ENCODE measurements around the gene MAPK9.
A peak's percentile ranks its signal among the peaks of the same experiment; 100 is the strongest.

MAPK9 gene

DNA sequence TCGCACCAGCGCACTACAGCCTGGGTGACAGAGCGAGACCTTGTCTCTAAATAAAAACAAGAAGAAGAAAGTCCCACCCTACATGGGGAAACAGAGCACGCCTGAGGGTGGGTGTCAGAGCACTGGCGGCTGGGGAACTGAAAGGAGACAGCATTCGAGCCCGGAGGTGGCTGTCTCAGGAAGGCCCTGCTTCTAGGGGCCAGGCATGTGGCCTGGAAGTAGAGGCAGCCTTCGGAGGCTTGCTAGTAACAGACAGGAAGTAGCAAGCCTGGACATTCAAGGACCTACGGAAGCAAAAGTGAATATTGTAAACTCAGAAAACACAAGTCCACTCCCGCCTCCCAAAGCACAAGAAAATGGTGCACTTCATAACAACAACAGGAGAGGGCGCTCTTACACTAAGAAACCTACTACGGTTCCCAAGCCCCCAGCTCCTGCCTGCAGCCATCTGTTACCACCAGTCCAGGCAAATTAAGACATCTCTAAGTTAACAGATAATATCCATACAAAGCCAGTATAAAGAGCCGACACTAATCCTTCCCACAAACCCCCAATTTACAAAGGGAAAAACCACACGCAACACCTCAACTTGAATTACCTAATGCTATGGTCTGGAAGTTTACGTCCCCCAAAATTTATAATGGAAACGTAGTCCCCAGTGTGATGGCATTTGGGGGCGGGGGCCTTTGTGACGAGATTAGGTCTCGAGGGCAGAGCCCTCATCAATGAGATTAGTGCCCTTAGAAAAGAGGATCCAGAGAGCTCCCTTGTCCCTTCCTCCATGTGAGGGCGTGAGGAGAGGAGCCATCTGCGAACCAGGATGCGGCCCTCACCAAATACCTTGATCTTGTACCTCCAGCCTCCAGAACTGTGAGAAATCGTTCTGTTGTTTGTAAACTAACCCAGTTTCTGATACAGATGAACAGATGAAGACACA is 90.6 kb downstream of the MAPK9 start:
- H3F3A ChIP-seq (ENCODE audit: control insufficient read depth, insufficient read depth): no peaks in the 10 kb centered on the region
- H3K79me2 ChIP-seq (ENCODE audit: control insufficient read depth, low read length): no peaks in the 10 kb centered on the region
- H3K36me3 ChIP-seq (ENCODE audit: control insufficient read depth, low read length): no peaks in the 10 kb centered on the region
- H3K27ac ChIP-seq (ENCODE audit: low read depth, low read length): no peak overlapping the region
- H3K4me1 ChIP-seq (ENCODE audit: control insufficient read depth, low read length): no peaks in the 10 kb centered on the region
- H3K9me3 ChIP-seq (ENCODE audit: control insufficient read depth, insufficient read depth, low read length): no peaks in the 10 kb centered on the region
- H3K4me2 ChIP-seq (ENCODE audit: low read length): no peak overlapping the region
- no peak overlapping the region for H3K4me3 ChIP-seq (ENCODE audit: low read length)
- no peaks in the 10 kb centered on the region for H3K9me2 ChIP-seq (replicated peaks; ENCODE audit: control insufficient read depth, low read length)
- no peak for TF ChIP-seq EZH2phosphoT487 (IDR thresholded peaks at IDR 0.05; ENCODE audit: borderline replicate concordance, low read length)
- TF ChIP-seq, protein P1, sequence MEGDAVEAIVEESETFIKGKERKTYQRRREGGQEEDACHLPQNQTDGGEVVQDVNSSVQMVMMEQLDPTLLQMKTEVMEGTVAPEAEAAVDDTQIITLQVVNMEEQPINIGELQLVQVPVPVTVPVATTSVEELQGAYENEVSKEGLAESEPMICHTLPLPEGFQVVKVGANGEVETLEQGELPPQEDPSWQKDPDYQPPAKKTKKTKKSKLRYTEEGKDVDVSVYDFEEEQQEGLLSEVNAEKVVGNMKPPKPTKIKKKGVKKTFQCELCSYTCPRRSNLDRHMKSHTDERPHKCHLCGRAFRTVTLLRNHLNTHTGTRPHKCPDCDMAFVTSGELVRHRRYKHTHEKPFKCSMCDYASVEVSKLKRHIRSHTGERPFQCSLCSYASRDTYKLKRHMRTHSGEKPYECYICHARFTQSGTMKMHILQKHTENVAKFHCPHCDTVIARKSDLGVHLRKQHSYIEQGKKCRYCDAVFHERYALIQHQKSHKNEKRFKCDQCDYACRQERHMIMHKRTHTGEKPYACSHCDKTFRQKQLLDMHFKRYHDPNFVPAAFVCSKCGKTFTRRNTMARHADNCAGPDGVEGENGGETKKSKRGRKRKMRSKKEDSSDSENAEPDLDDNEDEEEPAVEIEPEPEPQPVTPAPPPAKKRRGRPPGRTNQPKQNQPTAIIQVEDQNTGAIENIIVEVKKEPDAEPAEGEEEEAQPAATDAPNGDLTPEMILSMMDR (IDR thresholded peaks at IDR 0.05; ENCODE audit: low read depth, low read length, poor library complexity, severe bottlenecking): peak; percentile 80
- H3K27me3 ChIP-seq (ENCODE audit: control insufficient read depth, low read length): no peaks in the 10 kb centered on the region
- H4K20me1 ChIP-seq (ENCODE audit: control insufficient read depth, insufficient read depth, low read depth, low read length): no peaks in the 10 kb centered on the region

DNA sequence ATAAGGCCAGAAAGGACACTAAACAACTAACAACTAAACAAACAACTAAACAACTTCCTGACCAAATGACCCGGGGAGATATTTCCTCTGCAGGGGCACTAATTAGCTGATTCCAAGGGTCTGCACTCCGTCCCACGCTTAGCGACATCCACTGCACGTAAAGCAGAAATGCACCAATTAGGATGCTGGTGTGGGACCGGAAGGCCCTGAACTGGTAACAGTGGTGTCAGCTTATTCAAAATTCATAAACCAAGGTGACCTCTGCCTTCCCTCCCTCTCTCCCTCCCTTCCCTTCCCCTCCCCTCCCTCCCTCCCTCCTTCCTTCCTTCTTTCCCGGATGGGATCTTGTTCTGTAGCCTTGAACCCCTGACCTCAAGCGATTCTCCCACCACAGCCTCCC is 92.5 kb downstream of the MAPK9 start:
- Histone ChIP-seq H3K4me3 (ENCODE audit: low read length) (no peak overlapping the region), H3K79me2 (ENCODE audit: control insufficient read depth, low read length) (no peaks in the 10 kb centered on the region), H3K9me3 (ENCODE audit: control insufficient read depth, insufficient read depth, low read length) (no peaks in the 10 kb centered on the region), H3F3A (ENCODE audit: control insufficient read depth, insufficient read depth) (no peaks in the 10 kb centered on the region), H3K36me3 (ENCODE audit: control insufficient read depth, low read length) (no peaks in the 10 kb centered on the region), H3K4me2 (ENCODE audit: low read length) (no peak overlapping the region), H3K4me1 (ENCODE audit: control insufficient read depth, low read length) (no peaks in the 10 kb centered on the region), H3K27ac (ENCODE audit: low read depth, low read length) (no peak overlapping the region), H3K27me3 (ENCODE audit: control insufficient read depth, low read length) (no peaks in the 10 kb centered on the region), H3K9me2 (replicated peaks; ENCODE audit: control insufficient read depth, low read length) (no peaks in the 10 kb centered on the region), H4K20me1 (ENCODE audit: control insufficient read depth, insufficient read depth, low read depth, low read length) (no peaks in the 10 kb centered on the region)
- TF ChIP-seq EZH2phosphoT487 (IDR thresholded peaks at IDR 0.05; ENCODE audit: borderline replicate concordance, low read length): no peak

DNA sequence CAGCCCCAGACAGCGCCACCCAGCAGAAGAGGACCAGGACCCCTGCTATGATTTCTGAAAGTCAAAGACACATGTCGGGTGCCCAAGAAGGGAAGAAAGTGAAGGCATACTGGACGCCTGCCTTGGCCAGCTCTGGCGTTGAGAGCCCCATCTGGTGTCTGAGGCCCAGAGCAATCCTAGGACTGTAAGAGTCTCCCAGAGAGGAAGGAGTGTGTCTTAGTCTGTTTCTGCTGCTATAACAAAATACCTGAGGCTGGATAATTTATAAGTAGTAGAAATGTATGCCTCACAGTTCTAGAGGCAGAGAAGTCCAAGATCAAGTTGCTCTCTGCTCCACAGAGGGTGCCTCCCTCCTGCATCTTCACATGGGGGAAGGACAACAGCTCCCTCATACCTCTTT is 93.7 kb downstream of the MAPK9 start:
- Histone ChIP-seq H3K27ac (ENCODE audit: low read depth, low read length) (no peak overlapping the region), H3K79me2 (ENCODE audit: control insufficient read depth, low read length) (no peaks in the 10 kb centered on the region), H3K36me3 (ENCODE audit: control insufficient read depth, low read length) (no peaks in the 10 kb centered on the region), H3K4me2 (ENCODE audit: low read length) (no peak overlapping the region), H3K9me3 (ENCODE audit: control insufficient read depth, insufficient read depth, low read length) (no peaks in the 10 kb centered on the region), H3K4me1 (ENCODE audit: control insufficient read depth, low read length) (no peaks in the 10 kb centered on the region), H3K27me3 (ENCODE audit: control insufficient read depth, low read length) (no peaks in the 10 kb centered on the region), H3K9me2 (replicated peaks; ENCODE audit: control insufficient read depth, low read length) (no peaks in the 10 kb centered on the region), H3F3A (ENCODE audit: control insufficient read depth, insufficient read depth) (no peaks in the 10 kb centered on the region), H3K4me3 (ENCODE audit: low read length) (no peak overlapping the region), H4K20me1 (ENCODE audit: control insufficient read depth, insufficient read depth, low read depth, low read length) (no peaks in the 10 kb centered on the region)
- TF ChIP-seq EZH2phosphoT487 (IDR thresholded peaks at IDR 0.05; ENCODE audit: borderline replicate concordance, low read length): no peak
- TF ChIP-seq, protein P1 (IDR thresholded peaks at IDR 0.05; ENCODE audit: low read depth, low read length, poor library complexity, severe bottlenecking): no peak

DNA sequence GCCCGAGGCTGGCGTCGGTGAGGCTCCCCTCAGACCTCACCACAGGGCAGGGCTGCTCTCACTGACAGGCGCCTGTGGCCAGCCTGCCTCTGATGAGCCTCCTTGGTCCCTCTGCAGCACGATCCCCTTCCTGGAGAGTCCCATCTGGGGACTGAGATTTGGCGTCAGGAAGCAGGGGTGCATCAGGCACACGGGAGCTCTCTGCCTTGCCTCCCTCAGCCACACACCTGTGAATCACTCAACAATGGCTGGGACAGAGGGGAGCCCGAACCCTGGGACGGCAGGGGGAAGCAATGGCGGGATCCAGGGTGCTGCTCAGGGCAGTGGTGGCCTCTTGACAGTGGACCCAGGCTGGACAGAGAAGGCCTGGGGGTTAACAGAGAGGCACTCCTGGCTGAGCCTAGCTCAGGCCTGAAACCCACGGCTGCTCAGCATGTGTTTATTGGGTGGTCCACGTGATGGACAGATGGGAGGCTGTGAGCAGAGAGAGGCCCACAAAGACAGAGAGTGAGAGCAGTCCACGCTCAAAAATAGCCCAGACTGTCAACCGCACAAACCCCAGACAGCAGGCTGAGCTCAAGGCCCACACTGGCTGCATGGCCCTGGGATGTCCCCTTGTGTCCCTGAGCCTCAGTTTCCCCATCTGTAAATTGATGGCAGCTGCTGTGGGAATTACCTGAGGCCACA is 94.7 kb downstream of the MAPK9 start:
- H3K9me2 ChIP-seq (replicated peaks; ENCODE audit: control insufficient read depth, low read length): no peaks in the 10 kb centered on the region
- no peaks in the 10 kb centered on the region for H3F3A ChIP-seq (ENCODE audit: control insufficient read depth, insufficient read depth)
- no peaks in the 10 kb centered on the region for H3K36me3 ChIP-seq (ENCODE audit: control insufficient read depth, low read length)
- no peak overlapping the region for H3K4me3 ChIP-seq (ENCODE audit: low read length)
- no peak for TF ChIP-seq EZH2phosphoT487 (IDR thresholded peaks at IDR 0.05; ENCODE audit: borderline replicate concordance, low read length)
- TF ChIP-seq, protein P1 (IDR thresholded peaks at IDR 0.05; ENCODE audit: low read depth, low read length, poor library complexity, severe bottlenecking): no peak
- no peak overlapping the region for H3K27ac ChIP-seq (ENCODE audit: low read depth, low read length)
- H3K4me2 ChIP-seq (ENCODE audit: low read length): no peak overlapping the region
- H3K4me1 ChIP-seq (ENCODE audit: control insufficient read depth, low read length): no peaks in the 10 kb centered on the region
- H3K79me2 ChIP-seq (ENCODE audit: control insufficient read depth, low read length): no peaks in the 10 kb centered on the region
- no peaks in the 10 kb centered on the region for H3K27me3 ChIP-seq (ENCODE audit: control insufficient read depth, low read length)
- H4K20me1 ChIP-seq (ENCODE audit: control insufficient read depth, insufficient read depth, low read depth, low read length): no peaks in the 10 kb centered on the region
- no peaks in the 10 kb centered on the region for H3K9me3 ChIP-seq (ENCODE audit: control insufficient read depth, insufficient read depth, low read length)

Data from DOHH2 (cell line).